GM18868 (cell line): ENCODE measurements around the gene TXLNA.
A peak's percentile ranks its signal among the peaks of the same experiment; 100 is the strongest.
"Not testable (repeated sequence)": the region's sequence is repeated elsewhere in the genome, so short reads cannot be mapped to it uniquely, and the experiment has no call there.

Source experiments
- ATAC-seq: cut with Tn5 transposase; IDR thresholded peaks from one replicate; pipeline ENCODE4 v1.9.1; 2021; ENCODE audit warnings: mild to moderate bottlenecking, moderate library complexity; ENCODE audit not compliant: unreplicated experiment

Gene TXLNA

GRCh38 chr1:32179443-32180185 is at the start of gene TXLNA:
Gene TXLNA, plus strand, starts transcription at chr1:32179675. Its CDS starts 671 bp downstream, at chr1:32180346.
- ATAC-seq, result peak; percentile 88

GRCh38 chr1:32133950-32134280 is 45.6 kb upstream of the TXLNA start:
- not testable (repeated sequence) for ATAC-seq

GRCh38 chr1:32137111-32137510 is 42.4 kb upstream of the TXLNA start:
- no peak for ATAC-seq

GRCh38 chr1:32138965-32139364 is 40.5 kb upstream of the TXLNA start:
- ATAC-seq, result no peak

- no peak for ATAC-seq
These were observed 36.8 kb upstream of the TXLNA start for GRCh38 chr1:32142446-32143301.

GRCh38 chr1:32143302-32143695 is 36.2 kb upstream of the TXLNA start:
- not testable (repeated sequence) for ATAC-seq

- no peak for ATAC-seq
These were observed 35.4 kb upstream of the TXLNA start for GRCh38 chr1:32144033-32144432.

- ATAC-seq, result not testable (repeated sequence)
These were observed 31.7 kb upstream of the TXLNA start for GRCh38 chr1:32147799-32148198.

- no peak for ATAC-seq
These were observed 28.6 kb upstream of the TXLNA start for GRCh38 chr1:32150847-32151246.

GRCh38 chr1:32151319-32151787 is 28.1 kb upstream of the TXLNA start:
- no peak for ATAC-seq

GRCh38 chr1:32159189-32159588 is 20.3 kb upstream of the TXLNA start:
- ATAC-seq, result no peak

GRCh38 chr1:32163405-32163804 is 16.1 kb upstream of the TXLNA start:
- ATAC-seq, result no peak

GRCh38 chr1:32165633-32166032 is 13.8 kb upstream of the TXLNA start:
- ATAC-seq, result not testable (repeated sequence)

GRCh38 chr1:32170991-32171390 is 8.5 kb upstream of the TXLNA start:
- no peak for ATAC-seq

- no peak for ATAC-seq
These were observed 6.7 kb upstream of the TXLNA start for GRCh38 chr1:32172621-32173245.

- no peak for ATAC-seq
These were observed 889 bp upstream of the TXLNA start for GRCh38 chr1:32178380-32179192.

- no peak for ATAC-seq
These were observed 357 bp upstream of the TXLNA start for GRCh38 chr1:32179193-32179442.

GRCh38 chr1:32180186-32181060 is 948 bp downstream of the TXLNA start:
- no peak for ATAC-seq

GRCh38 chr1:32181065-32181464 is 1.6 kb downstream of the TXLNA start:
- no peak for ATAC-seq

GRCh38 chr1:32181563-32181962 is 2.1 kb downstream of the TXLNA start:
- no peak for ATAC-seq
